ENCODE data around the gene RET.

RET gene

DNA sequence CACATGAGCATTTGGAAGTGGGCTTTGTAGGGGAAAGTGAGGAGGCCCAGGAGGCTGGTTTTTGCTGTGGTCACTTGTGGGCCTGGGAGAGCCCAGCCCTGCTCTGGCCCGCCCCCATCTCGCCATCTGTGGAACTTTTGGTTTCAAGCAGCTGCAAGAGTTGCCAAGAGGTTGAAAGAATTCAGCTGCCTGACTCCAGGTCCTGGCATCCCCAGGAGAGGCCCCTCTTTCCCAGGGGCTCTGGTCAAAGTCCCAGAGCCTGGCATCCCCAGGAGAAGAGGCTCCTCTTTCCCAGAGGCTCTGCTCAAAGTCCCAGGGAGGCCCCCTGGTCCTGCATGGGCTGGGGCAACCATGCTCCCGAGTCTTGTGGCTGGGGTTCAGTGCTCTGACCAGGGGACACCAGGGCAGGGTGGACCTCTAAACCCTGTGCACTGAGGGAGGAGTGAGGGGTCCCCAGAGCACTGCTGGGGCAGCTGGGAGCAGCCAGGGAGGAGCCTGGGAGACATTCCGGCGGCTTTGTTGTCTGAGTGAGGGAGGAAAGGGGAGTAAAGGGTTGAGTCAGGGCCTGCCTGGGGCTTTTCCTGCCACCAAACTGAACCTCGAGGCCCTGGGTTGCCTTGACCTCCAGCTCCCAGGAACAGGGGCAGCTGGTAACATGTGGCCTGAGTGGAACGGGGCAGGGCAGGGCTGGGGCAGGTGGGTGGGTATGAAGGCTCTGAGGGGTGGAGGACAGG, 33.6 kb downstream of the RET start:
- DNase-seq, result no peak

GRCh38 chr10:43111101-43111500, 34.2 kb downstream of the RET start:
- DNase-seq, result no peak

DNA sequence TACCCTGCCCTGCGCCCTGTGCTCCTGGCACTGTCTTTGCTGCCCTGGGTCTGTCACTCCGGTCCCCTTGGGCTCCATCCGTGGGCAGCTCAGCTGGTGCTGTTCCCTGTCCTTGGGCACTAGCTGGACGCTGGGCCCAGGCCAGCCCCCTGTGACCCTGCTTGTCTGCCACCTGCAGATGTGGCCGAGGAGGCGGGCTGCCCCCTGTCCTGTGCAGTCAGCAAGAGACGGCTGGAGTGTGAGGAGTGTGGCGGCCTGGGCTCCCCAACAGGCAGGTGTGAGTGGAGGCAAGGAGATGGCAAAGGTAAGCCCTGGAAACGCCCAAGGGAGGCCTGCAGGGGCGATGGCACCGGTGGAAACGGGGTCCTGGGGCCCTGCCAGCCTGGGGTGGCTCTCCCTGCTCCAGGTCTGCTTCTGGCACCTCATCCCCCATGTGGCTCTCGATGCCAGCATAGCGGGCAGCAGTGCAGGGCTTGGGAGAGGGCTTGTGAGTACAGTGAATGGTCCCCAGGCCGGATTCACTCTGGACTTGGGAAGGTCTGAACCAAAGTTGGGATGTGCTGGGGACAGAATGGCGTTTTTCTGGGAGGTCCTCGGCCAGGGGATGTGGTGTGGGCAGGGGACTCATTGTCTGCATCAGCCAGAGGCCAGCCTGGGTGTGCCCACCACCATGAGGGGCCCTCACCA, 35.2 kb downstream of the RET start:
- DNase-seq, result no peak

DNA sequence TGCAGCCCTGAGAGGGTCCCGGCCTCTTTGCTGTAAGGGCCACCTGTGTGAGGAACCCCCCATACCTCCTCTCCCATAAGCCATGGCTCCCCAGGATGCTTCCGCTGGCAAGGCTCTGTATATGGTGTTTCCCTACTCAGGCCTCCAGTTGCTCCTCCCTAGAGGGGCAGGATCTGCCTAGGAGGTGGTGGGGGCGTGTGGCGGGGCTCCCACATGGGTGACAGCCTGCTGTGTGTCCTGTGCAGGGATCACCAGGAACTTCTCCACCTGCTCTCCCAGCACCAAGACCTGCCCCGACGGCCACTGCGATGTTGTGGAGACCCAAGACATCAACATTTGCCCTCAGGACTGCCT, 35.7 kb downstream of the RET start:
- no peak for DNase-seq

DNA sequence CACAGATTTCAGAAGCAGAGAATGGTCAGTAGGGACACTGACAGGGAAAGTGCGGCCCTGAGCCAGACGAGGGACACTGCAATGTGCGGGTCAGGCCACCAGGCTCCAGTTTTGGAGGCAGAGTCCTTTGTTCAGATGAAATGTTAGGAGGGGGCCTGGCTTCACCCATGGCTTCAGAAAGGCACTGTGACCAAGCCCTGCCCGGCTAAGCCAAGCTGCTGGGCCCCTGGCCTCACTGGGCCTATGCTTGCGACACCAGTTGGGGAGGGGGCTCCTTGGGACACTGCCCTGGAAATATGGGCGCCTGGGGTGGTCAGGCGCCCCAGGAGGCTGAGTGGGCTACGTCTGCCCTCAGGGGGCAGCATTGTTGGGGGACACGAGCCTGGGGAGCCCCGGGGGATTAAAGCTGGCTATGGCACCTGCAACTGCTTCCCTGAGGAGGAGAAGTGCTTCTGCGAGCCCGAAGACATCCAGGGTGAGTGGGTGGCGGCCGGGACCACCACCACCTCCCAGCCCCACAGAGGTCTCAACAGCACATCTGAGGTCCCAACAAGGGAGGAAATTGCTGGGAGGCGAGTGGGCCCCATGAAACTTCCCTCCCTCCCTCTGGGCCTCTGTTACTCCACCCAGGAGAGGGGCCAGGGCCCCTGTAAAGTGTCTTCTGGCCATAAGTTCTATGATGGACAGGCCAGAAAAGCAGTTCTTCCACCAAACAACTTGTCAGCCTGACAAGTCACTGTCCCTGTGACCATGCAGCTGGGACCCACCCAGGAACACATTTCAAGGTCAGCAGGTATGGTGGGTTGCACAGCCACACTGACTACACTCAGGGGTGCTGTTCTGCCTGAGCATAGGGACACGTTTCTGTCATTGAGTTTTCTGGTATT, 36.6 kb downstream of the RET start:
- no peak for DNase-seq

GRCh38 chr10:43114088-43114742, 37.3 kb downstream of the RET start:
- DNase-seq, result no peak

DNA sequence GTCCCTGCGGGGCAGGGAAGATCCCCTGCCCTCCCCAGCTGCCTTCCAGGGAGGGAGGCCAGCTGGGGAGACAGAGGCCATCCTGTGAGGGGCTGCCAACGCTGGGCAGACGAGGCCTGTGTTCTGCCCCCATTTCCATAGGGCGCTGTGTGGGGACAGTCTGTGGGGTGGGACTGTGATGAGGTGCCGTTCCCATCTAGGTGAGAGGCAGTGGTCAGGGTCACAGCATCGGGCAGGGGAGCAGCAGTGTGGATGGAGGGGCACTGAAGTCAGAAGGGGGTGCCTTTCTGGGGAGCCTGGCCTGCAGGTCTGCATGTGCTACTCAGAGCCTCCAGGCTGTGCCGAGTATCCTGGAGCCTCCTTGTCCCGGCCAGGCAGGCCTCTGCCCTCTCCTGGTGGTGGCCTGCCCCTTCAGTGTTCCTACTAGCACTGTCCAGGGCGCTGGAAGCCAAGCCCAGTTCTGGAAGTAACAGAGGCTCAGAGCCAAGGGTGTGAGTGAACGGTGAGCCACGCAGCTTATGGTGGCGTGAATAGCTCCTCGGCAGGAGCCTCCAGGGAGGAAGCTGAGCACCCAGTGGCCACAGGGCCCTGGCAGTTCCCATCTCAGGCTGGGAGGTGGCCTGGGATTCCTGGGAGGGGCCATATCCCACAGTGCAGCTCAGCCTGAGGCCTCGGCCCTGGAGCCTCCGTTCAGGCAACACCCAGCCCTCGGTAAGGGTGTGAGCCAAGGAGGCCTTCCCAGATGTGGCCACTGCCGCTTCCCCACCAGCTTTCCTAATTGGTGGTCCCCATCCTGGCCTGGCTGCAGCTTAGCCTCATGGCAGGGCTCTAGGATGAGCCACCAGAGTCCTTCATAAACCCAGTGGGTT, 38.1 kb downstream of the RET start:
- DNase-seq, result no peak

DNA sequence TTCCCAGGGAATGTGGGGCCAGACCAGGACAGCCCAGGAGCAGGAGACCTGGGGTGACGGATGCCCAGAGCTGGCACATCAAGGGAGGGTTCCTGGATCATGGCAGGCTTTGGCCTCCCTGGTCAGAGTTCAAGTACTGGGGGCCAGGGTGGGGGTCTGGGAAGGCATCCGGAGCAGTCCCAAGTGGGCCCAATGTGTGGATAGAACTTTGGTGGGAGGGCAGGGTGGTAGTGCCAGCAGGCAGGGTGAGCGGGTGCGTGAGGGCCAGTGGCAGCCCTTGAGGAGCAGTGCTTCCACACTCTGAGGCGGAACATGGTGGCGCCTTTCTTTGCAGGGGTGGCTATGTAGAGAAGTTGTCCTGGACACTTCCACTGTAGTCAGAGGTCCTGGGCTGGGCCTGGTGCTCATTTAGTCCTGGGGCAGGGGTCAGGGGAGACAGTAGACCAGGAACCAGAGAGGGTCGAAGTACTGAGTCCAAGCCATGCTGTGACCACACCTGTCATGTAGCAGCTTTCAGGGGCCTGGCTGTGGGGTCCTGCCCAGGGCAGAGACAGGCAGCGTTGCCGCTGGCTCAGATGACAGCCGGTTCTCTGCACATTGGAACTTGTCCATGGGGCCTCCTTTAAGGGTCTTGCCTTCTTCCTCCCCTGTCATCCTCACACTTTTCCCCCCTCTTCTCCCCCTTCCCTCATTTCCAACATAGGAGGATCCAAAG, 39.2 kb downstream of the RET start:
- no peak for DNase-seq

DNA sequence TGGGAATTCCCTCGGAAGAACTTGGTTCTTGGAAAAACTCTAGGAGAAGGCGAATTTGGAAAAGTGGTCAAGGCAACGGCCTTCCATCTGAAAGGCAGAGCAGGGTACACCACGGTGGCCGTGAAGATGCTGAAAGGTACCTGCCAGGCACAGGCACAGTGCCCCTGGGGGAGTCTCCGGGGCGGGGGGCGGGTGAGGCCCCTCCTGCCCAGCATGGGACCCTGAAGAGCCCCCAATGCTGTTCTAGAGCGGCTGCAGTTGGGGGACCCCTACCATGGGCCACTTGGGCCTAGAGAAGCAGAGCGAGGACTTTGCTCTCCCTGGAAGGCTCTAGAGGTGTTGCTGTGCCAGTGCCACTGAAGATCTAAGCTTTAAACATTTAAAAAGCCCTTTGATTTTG, 39.7 kb downstream of the RET start:
- DNase-seq, result no peak

GRCh38 chr10:43117031-43117776, 40.3 kb downstream of the RET start:
- DNase-seq, result no peak

GRCh38 chr10:43117777-43118583, 41.1 kb downstream of the RET start:
- DNase-seq, result no peak

DNA sequence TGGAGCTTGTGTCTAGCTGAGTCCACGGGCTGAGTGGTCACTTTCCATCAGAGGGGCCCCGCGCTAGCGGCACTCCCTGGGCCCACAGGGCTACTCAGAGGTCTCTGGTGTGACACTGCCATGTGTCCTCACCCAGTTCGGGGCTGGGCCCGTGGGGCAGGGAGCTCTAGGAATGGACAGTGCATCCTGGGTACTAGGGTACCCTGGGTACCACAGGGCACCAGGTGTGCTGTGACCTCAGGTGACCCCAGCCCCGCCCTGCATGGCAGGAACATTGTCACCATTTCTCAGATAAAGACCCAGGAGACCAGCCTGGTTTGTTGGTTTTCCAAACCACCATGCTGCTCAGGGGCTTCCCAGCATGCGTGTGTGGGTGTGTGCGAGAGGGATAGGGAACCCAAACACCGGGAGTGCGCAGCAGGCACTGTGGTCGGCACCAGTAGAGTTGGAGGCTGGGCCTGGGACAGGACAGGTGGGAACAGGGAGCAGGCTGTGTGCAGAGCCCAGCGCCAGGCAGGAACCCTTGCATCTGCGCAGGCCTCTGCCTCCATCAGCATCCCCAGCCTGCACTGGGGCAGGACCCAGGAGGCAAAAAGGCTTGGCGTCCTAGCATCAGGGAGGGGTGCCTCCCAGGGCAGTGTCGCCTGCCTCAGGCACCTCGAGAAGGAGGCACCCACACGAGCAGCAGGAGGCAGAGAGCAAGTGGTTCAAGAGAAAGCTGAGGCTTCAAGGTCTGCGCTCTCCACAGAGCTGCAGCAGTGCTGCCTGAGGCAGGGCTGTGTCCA, 42.0 kb downstream of the RET start:
- no peak for DNase-seq

DNA sequence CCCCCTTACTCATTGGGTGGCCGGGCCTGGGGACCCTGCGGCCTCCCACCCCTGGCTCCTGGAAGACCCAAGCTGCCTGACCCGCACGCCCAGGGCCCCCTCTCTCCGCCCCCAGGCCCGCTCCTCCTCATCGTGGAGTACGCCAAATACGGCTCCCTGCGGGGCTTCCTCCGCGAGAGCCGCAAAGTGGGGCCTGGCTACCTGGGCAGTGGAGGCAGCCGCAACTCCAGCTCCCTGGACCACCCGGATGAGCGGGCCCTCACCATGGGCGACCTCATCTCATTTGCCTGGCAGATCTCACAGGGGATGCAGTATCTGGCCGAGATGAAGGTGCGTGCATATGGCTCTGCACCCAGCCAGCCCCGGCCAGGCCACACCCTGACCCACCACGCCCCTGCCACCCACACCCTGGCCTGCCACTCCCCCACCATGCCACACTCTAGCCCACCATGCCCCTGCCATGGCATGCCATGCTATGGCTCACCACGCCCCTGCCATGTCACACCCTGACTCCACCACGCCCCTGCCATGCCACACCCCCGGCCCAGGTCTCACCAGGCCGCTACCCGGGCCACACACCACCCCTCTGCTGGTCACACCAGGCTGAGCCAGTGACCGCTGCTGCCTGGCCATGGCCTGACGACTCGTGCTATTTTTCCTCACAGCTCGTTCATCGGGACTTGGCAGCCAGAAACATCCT, 42.7 kb downstream of the RET start:
- no peak for DNase-seq

DNA sequence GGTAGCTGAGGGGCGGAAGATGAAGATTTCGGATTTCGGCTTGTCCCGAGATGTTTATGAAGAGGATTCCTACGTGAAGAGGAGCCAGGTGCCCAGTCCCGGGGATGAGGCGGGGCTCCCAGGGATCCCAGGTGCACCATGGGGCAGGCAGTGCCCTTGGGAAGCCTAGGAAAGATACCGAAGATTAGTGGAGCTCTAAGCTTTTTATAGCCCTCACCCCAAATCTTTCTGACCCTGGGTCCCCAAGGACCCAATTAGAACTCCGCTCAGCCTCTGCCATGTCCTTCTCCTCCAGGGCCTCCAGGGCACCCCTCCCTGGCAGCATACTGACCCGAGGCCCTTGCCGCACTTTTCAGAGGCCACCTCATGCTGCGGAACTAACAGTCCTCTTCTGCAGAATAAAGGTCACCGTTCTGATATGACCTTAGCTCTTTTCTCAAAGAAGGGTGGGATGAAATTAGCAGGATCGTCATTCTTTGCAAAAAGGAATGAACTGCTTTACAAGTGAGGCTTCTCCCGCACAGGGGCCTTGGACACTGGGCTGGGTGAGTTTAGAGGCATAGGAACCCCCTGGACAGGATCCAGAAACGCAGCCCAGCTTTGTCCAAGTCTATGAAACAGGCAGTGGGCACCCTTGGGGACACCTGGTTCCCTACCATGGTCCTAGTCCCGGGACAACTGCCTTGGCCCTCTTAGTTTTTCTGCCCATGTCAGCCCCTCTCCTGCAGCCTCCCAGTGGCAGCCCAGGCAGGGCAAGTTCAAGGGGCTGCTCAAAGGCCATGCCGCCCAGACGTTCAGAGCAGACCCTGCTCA, 43.5 kb downstream of the RET start:
- DNase-seq, result no peak

GRCh38 chr10:43120929-43121314, 44.1 kb downstream of the RET start:
- DNase-seq, result no peak

- DNase-seq, result no peak
Observed at GRCh38 chr10:43121444-43121843, 44.6 kb downstream of the RET start.

DNA sequence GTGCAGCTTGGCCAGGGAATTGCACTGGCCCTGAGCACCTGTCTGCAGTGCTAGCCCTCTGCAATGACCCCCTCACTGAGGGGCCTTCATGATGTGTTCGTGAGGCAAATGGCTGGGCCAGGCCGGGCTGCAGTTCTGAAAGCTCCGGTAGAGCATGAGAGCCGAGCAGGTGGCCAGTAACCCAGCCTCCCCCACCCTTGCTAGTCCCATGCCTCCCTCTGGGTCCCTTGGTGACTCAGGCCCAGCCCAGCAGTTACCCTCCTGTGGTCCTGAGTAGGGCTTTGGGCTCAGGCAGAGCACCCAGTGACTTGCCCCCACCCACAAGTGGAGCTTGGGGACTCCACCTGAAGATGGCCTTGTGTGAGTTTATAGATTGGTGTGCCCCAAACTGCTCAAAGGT, 45.2 kb downstream of the RET start:
- no peak for DNase-seq

GRCh38 chr10:43122826-43123225, 46.0 kb downstream of the RET start:
- DNase-seq, result no peak
